ENCODE data around the gene FGFR3. TPM values are rescaled to one million over a fixed set of nuclear protein-coding genes. Genes with fewer than 3 reads are reported as not detected.
A peak's percentile ranks its signal among the peaks of the same experiment; 100 is the strongest.

Gene FGFR3
- total and polyA plus RNA-seq, 9 of the 15 experiments (the other 6 are each of a cell fraction or from before 2014, with no cell fraction given) = 1.2 to 60.4 (median 12.7) TPM

DNA sequence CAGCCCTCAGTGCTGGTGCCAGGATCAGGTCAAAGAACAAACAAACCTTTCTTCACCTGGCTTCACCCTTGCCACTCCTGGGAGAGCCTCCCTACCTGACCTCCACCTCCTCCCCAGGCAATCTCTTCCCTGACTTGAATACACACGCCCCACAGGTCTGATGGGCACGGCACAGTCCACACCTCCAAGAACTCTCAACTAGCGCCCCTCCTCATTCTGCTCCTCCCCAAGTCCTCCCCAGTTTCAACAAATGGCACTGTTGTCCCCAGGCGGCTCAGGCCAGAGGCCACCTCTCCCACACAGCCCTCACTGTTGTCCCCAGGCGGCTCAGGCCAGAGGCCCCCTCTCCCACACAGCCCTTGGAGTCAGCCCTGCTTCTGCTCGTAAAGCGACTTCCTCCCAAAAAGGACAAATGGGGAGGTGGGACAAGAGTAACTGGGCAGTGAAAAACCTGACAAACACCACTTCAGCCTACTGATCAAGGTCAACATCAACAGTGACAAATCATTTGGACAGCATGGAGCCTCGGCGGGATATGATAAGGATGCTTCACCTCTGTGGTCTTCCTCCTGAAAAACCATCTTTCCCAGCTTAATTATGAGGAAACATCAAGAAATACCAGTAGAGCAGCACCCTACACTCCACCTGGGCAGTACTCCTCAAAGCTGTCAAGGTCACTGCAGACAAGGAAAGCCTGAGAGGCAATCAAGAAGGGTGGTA lies 60.0 kb downstream of the FGFR3 start (continued):
- TF ChIP-seq, protein P1, sequence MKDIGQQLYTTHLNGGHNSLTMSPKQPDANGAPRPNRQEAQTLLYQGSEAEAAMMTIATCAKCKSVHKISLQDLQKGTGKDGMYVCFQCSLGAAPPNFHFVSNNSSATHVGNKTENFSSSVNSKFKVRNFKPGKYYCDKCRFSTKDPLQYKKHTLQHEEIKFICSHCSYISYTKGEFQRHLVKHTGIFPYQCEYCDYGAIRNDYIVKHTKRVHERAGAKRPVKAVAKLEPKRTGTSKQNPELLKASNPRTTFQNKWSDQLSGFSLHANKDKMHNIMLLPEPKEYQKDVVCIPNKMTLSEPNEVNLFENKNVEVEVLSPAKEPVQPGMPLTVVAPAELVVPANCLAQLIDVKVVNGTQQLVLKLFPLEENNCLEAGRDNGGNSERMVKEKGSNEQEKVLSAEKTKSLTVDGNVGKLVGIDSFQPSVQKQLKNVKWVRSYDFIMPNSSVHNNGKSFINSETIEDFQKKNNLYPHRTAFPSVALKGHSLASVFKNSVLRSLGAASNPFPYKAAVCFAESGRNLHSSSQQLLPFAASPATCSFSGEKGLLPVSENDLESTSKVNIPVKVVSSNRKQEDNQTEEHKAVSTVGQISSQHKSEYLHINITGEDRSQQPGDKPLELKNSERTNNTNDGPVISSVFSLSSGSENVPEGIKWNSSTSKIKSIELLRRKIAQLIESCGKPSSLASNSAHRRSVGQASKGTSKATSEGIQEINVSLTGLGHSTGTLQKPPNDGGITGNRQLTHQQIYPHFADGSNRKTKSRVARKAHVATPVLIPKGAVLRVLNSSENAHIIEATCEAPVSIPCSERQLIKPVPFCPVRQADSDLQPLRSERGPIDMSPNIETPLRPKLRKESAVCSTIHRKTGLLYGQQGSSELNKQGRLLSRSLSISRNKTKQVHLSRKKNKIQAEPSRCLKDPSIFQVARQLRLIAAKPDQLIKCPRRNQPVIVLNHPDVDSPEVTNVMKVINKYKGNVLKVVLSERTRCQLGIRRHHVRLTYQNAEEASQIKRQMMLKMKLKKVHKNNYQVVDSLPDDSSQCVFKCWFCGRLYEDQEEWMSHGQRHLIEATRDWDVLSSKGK (CRISPR knock-in tag; IDR thresholded peaks at IDR 0.05) = no peak
- no peak for TF ChIP-seq MBD2 (IDR thresholded peaks at IDR 0.05; ENCODE audit: borderline replicate concordance, low read depth)

DNA sequence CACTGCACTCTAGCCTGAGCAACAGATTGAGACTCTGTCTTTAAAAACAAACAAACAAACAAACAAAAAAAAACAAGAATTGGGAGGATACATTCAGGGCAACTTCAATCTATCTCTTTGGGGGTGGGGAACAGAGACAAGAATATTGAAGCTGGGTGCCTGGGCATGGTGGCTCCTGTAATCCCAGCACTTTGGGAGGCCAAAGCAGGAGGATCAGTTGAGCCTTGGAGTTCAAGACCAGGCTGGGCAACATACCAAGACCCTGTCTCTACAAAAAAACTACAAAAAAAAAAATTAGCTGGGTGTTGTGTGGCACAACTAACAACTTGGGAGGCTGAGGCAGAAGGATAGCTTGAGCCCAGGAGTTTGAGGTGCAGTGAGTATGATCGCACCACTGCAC lies 61.7 kb downstream of the FGFR3 start:
- H3K79me2 ChIP-seq (ENCODE audit: control insufficient read depth, insufficient read depth, low read length) = peaks cover 83% of the 10 kb centered on the region
- H3K27ac ChIP-seq (ENCODE audit: extremely low read depth, low read depth, low read length) = peak overlapping the region; percentile 84
- no peak overlapping the region for H2AFZ ChIP-seq (ENCODE audit: low read depth, low read length)
- DNase-seq (ENCODE audit: extremely low read depth in 1 of 4, low spot score in 3 of 4) (no peak), FAIRE-seq (no peak), ATAC-seq (no peak)
- POLR2A ChIA-PET = interaction anchor here (0.6 to 1.7 kb wide), 4 partner anchors 12 to 51 kb away, joined by 4 to 7 read pairs (median 5); partner anchors contain the start of gene NSD2
- TSS peak; percentile 52 for BruUV-seq (replicated peaks)
- in situ Hi-C loops (cut with MboI) = no loop called here
- no peaks in the 10 kb centered on the region for H3K9me3 ChIP-seq (replicated peaks; ENCODE audit: control insufficient read depth, insufficient read depth, low read depth, low read length)
- peak overlapping the region; percentile 86 to 100 for H3K9ac ChIP-seq (ENCODE audit: insufficient read depth in 1 of 2, low read depth in 2 of 2, low read length in 2 of 2)
- intact Hi-C loops (cut with micrococcal nuclease) = no loop called here
- peaks cover 40 to 70% of the 10 kb centered on the region in 2 experiments for H3K4me1 ChIP-seq (replicated peaks in 1 of 2; ENCODE audit: control insufficient read depth in 2 of 2, insufficient read depth in 2 of 2, low read length in 2 of 2)
- no peaks in the 10 kb centered on the region for H3K27me3 ChIP-seq (ENCODE audit: control insufficient read depth in 2 of 2, insufficient read depth in 2 of 2, low read length in 2 of 2)
- TF ChIP-seq, protein P2, sequence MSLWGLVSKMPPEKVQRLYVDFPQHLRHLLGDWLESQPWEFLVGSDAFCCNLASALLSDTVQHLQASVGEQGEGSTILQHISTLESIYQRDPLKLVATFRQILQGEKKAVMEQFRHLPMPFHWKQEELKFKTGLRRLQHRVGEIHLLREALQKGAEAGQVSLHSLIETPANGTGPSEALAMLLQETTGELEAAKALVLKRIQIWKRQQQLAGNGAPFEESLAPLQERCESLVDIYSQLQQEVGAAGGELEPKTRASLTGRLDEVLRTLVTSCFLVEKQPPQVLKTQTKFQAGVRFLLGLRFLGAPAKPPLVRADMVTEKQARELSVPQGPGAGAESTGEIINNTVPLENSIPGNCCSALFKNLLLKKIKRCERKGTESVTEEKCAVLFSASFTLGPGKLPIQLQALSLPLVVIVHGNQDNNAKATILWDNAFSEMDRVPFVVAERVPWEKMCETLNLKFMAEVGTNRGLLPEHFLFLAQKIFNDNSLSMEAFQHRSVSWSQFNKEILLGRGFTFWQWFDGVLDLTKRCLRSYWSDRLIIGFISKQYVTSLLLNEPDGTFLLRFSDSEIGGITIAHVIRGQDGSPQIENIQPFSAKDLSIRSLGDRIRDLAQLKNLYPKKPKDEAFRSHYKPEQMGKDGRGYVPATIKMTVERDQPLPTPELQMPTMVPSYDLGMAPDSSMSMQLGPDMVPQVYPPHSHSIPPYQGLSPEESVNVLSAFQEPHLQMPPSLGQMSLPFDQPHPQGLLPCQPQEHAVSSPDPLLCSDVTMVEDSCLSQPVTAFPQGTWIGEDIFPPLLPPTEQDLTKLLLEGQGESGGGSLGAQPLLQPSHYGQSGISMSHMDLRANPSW (CRISPR knock-in tag; IDR thresholded peaks at IDR 0.05) = 0 out of 2 replicates have a peak, but pooled peaks have one; percentile 10
- TF ChIP-seq CCNT2 (IDR thresholded peaks at IDR 0.05; ENCODE audit: borderline replicate concordance, extremely low read depth, insufficient read length, low read depth, low read length) (no peak), ZNF121 (CRISPR knock-in tag; conservative IDR thresholded peaks at IDR 0.05) (0 out of 2 replicates have a peak, but pooled peaks have one; percentile 27), NCOA4 (IDR thresholded peaks at IDR 0.05; ENCODE audit: partially characterized antibody) (no peak), ARNT (IDR thresholded peaks at IDR 0.05) (0 out of 4 replicates have a peak, but pooled peaks of 1 of the 2 experiments have one; percentile 31), RBM25 (IDR thresholded peaks at IDR 0.05; ENCODE audit: low read depth, low read length, severe bottlenecking) (peak; percentile 14)
- peaks cover 11% of the 10 kb centered on the region for H3K9me1 ChIP-seq (ENCODE audit: control insufficient read depth, insufficient read depth, low read length)
- peaks cover 32% of the 10 kb centered on the region for H3K36me3 ChIP-seq (ENCODE audit: control insufficient read depth, insufficient read depth, low read length)
- peaks cover 27% of the 10 kb centered on the region for H4K20me1 ChIP-seq (replicated peaks; ENCODE audit: control insufficient read depth, insufficient read depth, low read length)
- CTCF ChIA-PET (ENCODE audit: low intra/inter-chr PET ratio) = interaction anchor here (0.6 to 0.7 kb wide), 2 partner anchors 146 to 387 kb away, joined by 3 to 5 read pairs; partner anchors contain the start of genes HAUS3 and POLN
- 0% methylated on average over 1 of the region's 1 CpG for WGBS (ENCODE audit: insufficient coverage, low coverage, missing lambda C conversion rate)
- peak overlapping the region; percentile 91 for H3K4me2 ChIP-seq (ENCODE audit: insufficient read depth, low read length)
- peak overlapping the region; percentile 94 for H3K4me3 ChIP-seq
